H1 (cell line): ENCODE measurements around the gene TMEM120B. TPM values are rescaled to one million over a fixed set of nuclear protein-coding genes. Genes with fewer than 3 reads are reported as not detected.
"Not testable (repeated sequence)": the region's sequence is repeated elsewhere in the genome, so short reads cannot be mapped to it uniquely, and the experiment has no call there.

Source experiments
- CTCF ChIA-PET: fragments of 300-600 bp; sonication (Branson Sonifier 250); formaldehyde crosslinking; loops from one replicate; lab custom pipeline; 2021; ENCODE audit not compliant: partially characterized antibody; lab: Charles Lee
- POLR2A ChIA-PET: fragments of 300-600 bp; sonication (Branson Sonifier 250); formaldehyde crosslinking; loops from one replicate; lab custom pipeline; 2021; ENCODE audit warnings: inconsistent platforms; ENCODE audit not compliant: partially characterized antibody; lab: Charles Lee
- DNase-seq, 2 experiments: peaks; one replicate each; pipeline versions ENCODE4 v3.0.0 to v3.0.0-alpha.2; 2010 to 2022; ENCODE audit warnings: low spot score in 2 of 2, low read depth in 1 of 2, mixed read lengths in 1 of 2
- FAIRE-seq: peaks from 2 replicates; lab custom pipeline; 2011; peaks lifted over from hg19 to GRCh38; lab: Jason Lieb, UNC
- H2AFZ ChIP-seq: 2 replicates; pipeline ENCODE4 v1.8.1; 2012; ENCODE audit warnings: low read length, inconsistent platforms
- H2AK5ac ChIP-seq: 2 replicates; pipeline ENCODE4 v1.6.1; 2013; ENCODE audit warnings: low read depth, low read length
- H2BK120ac ChIP-seq: replicated peaks from 2 replicates; pipeline ENCODE3; 2013; ENCODE audit warnings: low read depth, low read length, inconsistent platforms
- H2BK12ac ChIP-seq: 2 replicates; pipeline ENCODE4 v1.6.1; 2013; ENCODE audit warnings: low read depth, low read length
- H2BK15ac ChIP-seq: 2 replicates; pipeline ENCODE4 v1.6.1; 2013; ENCODE audit warnings: low read length
- H2BK20ac ChIP-seq: 2 replicates; pipeline ENCODE4 v1.6.1; 2013; ENCODE audit warnings: low read length
- H2BK5ac ChIP-seq: 2 replicates; pipeline ENCODE4 v1.6.1; 2013; ENCODE audit warnings: low read depth, low read length
- H3K14ac ChIP-seq: 2 replicates; pipeline ENCODE4 v1.6.1; 2013; ENCODE audit warnings: inconsistent platforms; ENCODE audit not compliant: insufficient read length
- H3K18ac ChIP-seq: 2 replicates; pipeline ENCODE4 v1.6.1; 2013; ENCODE audit warnings: low read length; ENCODE audit errors: extremely low read depth
- H3K23ac ChIP-seq: 2 replicates; pipeline ENCODE4 v1.6.1; 2013; ENCODE audit warnings: inconsistent platforms; ENCODE audit not compliant: insufficient read length
- H3K23me2 ChIP-seq: 2 replicates; pipeline ENCODE4 v1.6.1; 2013; ENCODE audit warnings: low read depth, low read length
- H3K27ac ChIP-seq: 2 replicates; pipeline ENCODE4 v1.6.1; 2011; ENCODE audit warnings: low read depth, low read length, inconsistent platforms
- H3K27me3 ChIP-seq, 4 experiments: replicated peaks in 1 of 4; 1 replicate in 1 of 4; 2 replicates in 3 of 4; pipeline versions ENCODE4 v1.6.1 to v1.8.1; 2011 to 2013; ENCODE audit warnings: low read length in 3 of 4, mild to moderate bottlenecking in 3 of 4, inconsistent platforms in 2 of 4, mixed read lengths in 2 of 4, moderate library complexity in 1 of 4; ENCODE audit not compliant: control insufficient read depth in 3 of 4, insufficient read depth in 3 of 4; ENCODE audit errors: extremely low read depth in 1 of 4
- H3K36me3 ChIP-seq, 4 experiments: 2 replicates each; pipeline versions ENCODE4 v1.6.1 to v1.8.1; 2011 to 2013; ENCODE audit warnings: mild to moderate bottlenecking in 4 of 4, low read length in 3 of 4, moderate library complexity in 2 of 4, control low read depth in 1 of 4, inconsistent platforms in 1 of 4; ENCODE audit not compliant: insufficient read depth in 4 of 4, control insufficient read depth in 2 of 4
- H3K4ac ChIP-seq: replicated peaks from 2 replicates; pipeline ENCODE3; 2013; ENCODE audit warnings: low read length, low read depth, mixed read lengths, inconsistent platforms; ENCODE audit not compliant: insufficient read length
- H3K4me1 ChIP-seq, 4 experiments: replicated peaks in 1 of 4; 1 replicate in 1 of 4; 2 replicates in 3 of 4; pipeline versions ENCODE4 v1.6.1 to v1.8.1; 2011 to 2013; ENCODE audit warnings: low read length in 3 of 4, inconsistent platforms in 2 of 4, mixed read lengths in 1 of 4; ENCODE audit not compliant: insufficient read depth in 4 of 4, control insufficient read depth in 3 of 4
- H3K4me2 ChIP-seq, 2 experiments: 2 replicates each; pipeline versions ENCODE4 v1.6.1 to v1.8.1; 2011 to 2013; ENCODE audit warnings: low read depth in 2 of 2, low read length in 2 of 2, control low read depth in 1 of 2, inconsistent platforms in 1 of 2, mild to moderate bottlenecking in 1 of 2; ENCODE audit not compliant: insufficient read depth in 1 of 2
- H3K4me3 ChIP-seq, 4 experiments: fragments of 200-600, 300-600 bp in 1 of 4; sonication (generic), shearing (Covaris generic), sonication (Bioruptor Twin) in 1 of 4; 2 replicates each; pipeline versions ENCODE4 v1.5.1 to v1.8.1; 2011 to 2016; ENCODE audit warnings: low read length in 4 of 4, low read depth in 3 of 4, control low read depth in 2 of 4, inconsistent platforms in 2 of 4, mild to moderate bottlenecking in 2 of 4, mixed read lengths in 1 of 4, moderate library complexity in 1 of 4; ENCODE audit not compliant: insufficient read depth in 2 of 4; ENCODE audit errors: extremely low read depth in 1 of 4
- H3K56ac ChIP-seq: replicated peaks from 2 replicates; pipeline ENCODE3; 2013; ENCODE audit warnings: low read depth, mild to moderate bottlenecking, mixed read lengths, low read length, inconsistent platforms; ENCODE audit not compliant: insufficient read length
- H3K79me1 ChIP-seq: 2 replicates; pipeline ENCODE4 v1.6.1; 2013; ENCODE audit warnings: low read depth, low read length, control low read depth
- H3K79me2 ChIP-seq, 2 experiments: 2 replicates each; pipeline versions ENCODE4 v1.6.1 to v1.8.1; 2012 to 2013; ENCODE audit warnings: low read length in 2 of 2, mild to moderate bottlenecking in 2 of 2, inconsistent platforms in 1 of 2; ENCODE audit not compliant: insufficient read depth in 2 of 2, control insufficient read depth in 1 of 2
- H3K9ac ChIP-seq, 4 experiments: replicated peaks in 1 of 4; 1 replicate in 1 of 4; 2 replicates in 3 of 4; pipeline versions ENCODE4 v1.6.1 to v1.8.1; 2011 to 2013; ENCODE audit warnings: low read depth in 3 of 4, low read length in 3 of 4, control low read depth in 2 of 4, mild to moderate bottlenecking in 2 of 4, moderate library complexity in 2 of 4, inconsistent platforms in 1 of 4; ENCODE audit errors: extremely low read depth in 1 of 4
- H3K9me3 ChIP-seq, 2 experiments: 2 replicates each; pipeline versions ENCODE4 v1.6.1 to v1.8.1; 2012 to 2013; ENCODE audit warnings: mild to moderate bottlenecking in 2 of 2, moderate library complexity in 2 of 2, control low read depth in 1 of 2, inconsistent platforms in 1 of 2, low read depth in 1 of 2, low read length in 1 of 2, mixed read lengths in 1 of 2; ENCODE audit not compliant: insufficient read depth in 2 of 2
- H4K20me1 ChIP-seq, 2 experiments: replicated peaks in 1 of 2; 2 replicates each; pipeline versions ENCODE3 to v1.8.1; 2011 to 2013; ENCODE audit warnings: inconsistent platforms in 2 of 2, low read length in 2 of 2, mild to moderate bottlenecking in 1 of 2; ENCODE audit not compliant: insufficient read depth in 2 of 2, control insufficient read depth in 1 of 2
- H4K5ac ChIP-seq: 2 replicates; pipeline ENCODE4 v1.6.1; 2013; ENCODE audit warnings: low read length, low read depth, mixed read lengths, inconsistent platforms; ENCODE audit not compliant: insufficient read length
- H4K8ac ChIP-seq: 2 replicates; pipeline ENCODE4 v1.8.0; 2013; ENCODE audit warnings: mild to moderate bottlenecking, moderate library complexity, low read length, inconsistent platforms; ENCODE audit not compliant: insufficient read depth; ENCODE audit errors: extremely low read depth
- H4K91ac ChIP-seq: replicated peaks from 2 replicates; pipeline ENCODE3; 2013; ENCODE audit warnings: low read length, mixed read lengths, inconsistent platforms; ENCODE audit not compliant: insufficient read length
- ASH2L ChIP-seq: fragments of 200-600, 300-600 bp; sonication (generic); IDR thresholded peaks from one replicate; pipeline ENCODE4 v1.7.1; 2017; ENCODE audit warnings: low read length
- POLR2AphosphoS5 ChIP-seq: IDR thresholded peaks from 2 replicates; pipeline ENCODE4 v1.6.1; 2011; ENCODE audit warnings: low read depth, low read length
- RAD21 ChIP-seq, 2 experiments: IDR thresholded peaks in 1 of 2; conservative IDR thresholded peaks in 1 of 2; 2 replicates each; pipeline ENCODE4 v1.6.1; 2011; ENCODE audit warnings: low read depth in 2 of 2, low read length in 2 of 2, improper control_type of control experiment in 1 of 2, inconsistent platforms in 1 of 2, mild to moderate bottlenecking in 1 of 2, moderate library complexity in 1 of 2
- SP4 ChIP-seq: IDR thresholded peaks from 2 replicates; pipeline ENCODE4 v1.6.1; 2012; ENCODE audit warnings: low read length, inconsistent platforms
- WGBS, 2 experiments: shearing (Covaris generic) in 1 of 2; methylation state at CpG; one replicate each; pipeline versions ENCODE4 v1.1.6 to v1.1.7; 2013 to 2015; ENCODE audit warnings: low lambda C conversion rate in 2 of 2, mixed read lengths in 2 of 2, inconsistent platforms in 1 of 2, low coverage in 1 of 2, missing lambda C conversion rate in 1 of 2; ENCODE audit not compliant: insufficient replicate concordance in 2 of 2, insufficient coverage in 1 of 2, insufficient read length in 1 of 2; ENCODE audit errors: extremely low coverage in 1 of 2, missing lambda C conversion rate in 1 of 2; 5-methylcytosine and 5-hydroxymethylcytosine counted together
- polyA plus RNA-seq, 7 experiments: library from polyadenylated mRNA; depleted of rRNA in 3 of 7; stranded (reverse) in 5 of 7; unstranded in 2 of 7; fragments of >200 nt in 5 of 7; fragments of 200-250 nt in 2 of 7; gene quantifications; 1 replicate in 5 of 7; 2 replicates in 1 of 7; 4 replicates in 1 of 7; pipeline versions ENCODE4 v1.2.1 to v1.2.3, GENCODE V29; 2011 to 2013; ENCODE audit warnings: missing spikeins in 2 of 7, mixed read lengths in 2 of 7
- total RNA-seq: library from RNA; stranded (reverse); fragmentation: NEBNext Ultra II Directional; extraction: Animal tissue kit (Norgen Biotek cat#: 25700); gene quantifications from 2 replicates; pipeline ENCODE4 v1.2.1, GENCODE V29; 2021
- TF ChIP-seq, protein P1 (sequence below): IDR thresholded peaks from 2 replicates; pipeline ENCODE4 v1.6.1; 2011; ENCODE audit warnings: low read length, improper control_type of control experiment

Gene TMEM120B
- total and polyA plus RNA-seq, 2 of the 8 experiments (the other 6 are each of a cell fraction or from before 2014, with no cell fraction given) = 22.0 to 29.1 TPM

DNA sequence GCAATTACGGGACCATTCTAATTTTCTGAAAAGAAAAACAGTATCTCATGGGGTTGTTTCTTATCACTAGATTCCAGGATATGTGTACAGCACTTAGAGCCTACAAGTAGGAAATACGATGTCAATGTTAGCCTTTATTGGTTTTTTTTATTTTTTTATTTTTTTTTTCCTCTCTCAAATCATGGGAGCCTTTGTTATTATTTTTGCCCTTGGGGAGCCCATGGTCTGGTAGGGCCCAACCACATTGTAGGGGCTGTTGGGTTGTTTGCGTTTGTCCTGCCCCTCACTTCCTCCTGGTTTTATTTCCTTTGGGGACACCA lies 49.0 kb upstream of the TMEM120B start (continued):
- TF ChIP-seq, protein P1, sequence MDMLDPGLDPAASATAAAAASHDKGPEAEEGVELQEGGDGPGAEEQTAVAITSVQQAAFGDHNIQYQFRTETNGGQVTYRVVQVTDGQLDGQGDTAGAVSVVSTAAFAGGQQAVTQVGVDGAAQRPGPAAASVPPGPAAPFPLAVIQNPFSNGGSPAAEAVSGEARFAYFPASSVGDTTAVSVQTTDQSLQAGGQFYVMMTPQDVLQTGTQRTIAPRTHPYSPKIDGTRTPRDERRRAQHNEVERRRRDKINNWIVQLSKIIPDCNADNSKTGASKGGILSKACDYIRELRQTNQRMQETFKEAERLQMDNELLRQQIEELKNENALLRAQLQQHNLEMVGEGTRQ = no peak
- TF ChIP-seq POLR2AphosphoS5 = no peak
- no peak for TF ChIP-seq ASH2L
- no peak for TF ChIP-seq SP4
- TF ChIP-seq RAD21 (IDR thresholded peaks at IDR 0.05 in 1 of 2, conservative IDR thresholded peaks at IDR 0.05 in 1 of 2; ENCODE audit: low read depth in 2 of 2, low read length in 2 of 2) = no peak

DNA sequence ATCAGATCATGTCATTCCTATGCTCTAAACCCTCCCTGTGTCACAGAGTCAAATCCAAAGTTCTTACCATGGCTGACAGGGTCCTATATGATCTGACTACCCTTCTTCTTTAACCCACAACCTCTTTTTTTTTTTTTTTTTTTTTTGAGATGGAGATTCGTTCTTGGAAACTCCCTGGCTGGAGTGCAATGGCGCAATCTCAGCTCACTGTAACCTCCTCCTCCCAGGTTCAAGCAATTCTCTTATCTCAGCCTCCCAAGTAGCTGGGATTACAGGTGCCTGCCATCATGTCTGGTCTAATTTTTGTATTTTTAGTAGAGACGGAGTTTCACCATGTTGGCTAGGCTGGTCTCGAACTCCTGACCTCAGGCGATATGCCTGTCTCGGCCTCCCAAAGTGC lies 45.7 kb upstream of the TMEM120B start:
- not testable (repeated sequence) for H4K8ac ChIP-seq, H3K56ac ChIP-seq, H4K5ac ChIP-seq, H3K14ac ChIP-seq, FAIRE-seq, H3K18ac ChIP-seq, H3K79me1 ChIP-seq, H3K23me2 ChIP-seq, DNase-seq, H3K4me3 ChIP-seq, H3K36me3 ChIP-seq, H2AFZ ChIP-seq, H3K4me2 ChIP-seq, H4K20me1 ChIP-seq, H3K79me2 ChIP-seq, H3K23ac ChIP-seq, H2BK5ac ChIP-seq, H4K91ac ChIP-seq, H3K27ac ChIP-seq, H3K27me3 ChIP-seq, H2AK5ac ChIP-seq, H3K4ac ChIP-seq, H2BK12ac ChIP-seq, H2BK120ac ChIP-seq, H2BK20ac ChIP-seq, H2BK15ac ChIP-seq, H3K9me3 ChIP-seq, H3K9ac ChIP-seq, H3K4me1 ChIP-seq
- ChIA-PET CTCF (interaction anchor here (0.7 to 7.9 kb wide), 8 partner anchors 9 to 109 kb away, joined by 3 to 48 read pairs (median 10); partner anchors contain the start of gene ORAI1), POLR2A (interaction anchor here (0.8 to 6.1 kb wide), 2 partner anchors 18 to 40 kb away, joined by 4 to 29 read pairs; partner anchors contain the start of gene ORAI1)
- 86% methylated on average over 5 of the region's 6 CpGs; no CpG with 5 or more reads in 1 of the 2 experiments for WGBS, 2 experiments
